GM18873 (cell line): ENCODE measurements around the gene SCAP.

Experiments used
- ATAC-seq: cut with Tn5 transposase; IDR thresholded peaks from one replicate; pipeline ENCODE4 v1.9.1; 2021; ENCODE audit warnings: mild to moderate bottlenecking, moderate library complexity, moderate number of reproducible peaks; ENCODE audit not compliant: unreplicated experiment, low FRiP score

Gene SCAP

GRCh38 chr3:47404955-47405790 lies 70.6 kb downstream of the SCAP start:
- ATAC-seq = no peak

GRCh38 chr3:47404431-47404876 lies 71.3 kb downstream of the SCAP start:
- no peak for ATAC-seq

GRCh38 chr3:47399531-47400270 lies 76.0 kb downstream of the SCAP start:
- no peak for ATAC-seq

- ATAC-seq = no peak
Measured at GRCh38 chr3:47399016-47399415, 76.7 kb downstream of the SCAP start.

GRCh38 chr3:47398228-47398627 lies 77.5 kb downstream of the SCAP start:
- no peak for ATAC-seq

GRCh38 chr3:47394881-47395280 lies 80.9 kb downstream of the SCAP start:
- no peak for ATAC-seq

GRCh38 chr3:47394140-47394870 lies 81.4 kb downstream of the SCAP start:
- ATAC-seq = no peak

- no peak for ATAC-seq
Measured at GRCh38 chr3:47392933-47393332, 82.8 kb downstream of the SCAP start.

- no peak for ATAC-seq
Measured at GRCh38 chr3:47385796-47386195, 89.9 kb downstream of the SCAP start.

GRCh38 chr3:47385007-47385406 lies 90.7 kb downstream of the SCAP start:
- ATAC-seq = no peak

- no peak for ATAC-seq
Measured at GRCh38 chr3:47384425-47384824, 91.3 kb downstream of the SCAP start.

GRCh38 chr3:47381317-47382157 lies 94.2 kb downstream of the SCAP start:
- ATAC-seq = peak; percentile 40

- peak; percentile 80 for ATAC-seq
Measured at GRCh38 chr3:47380601-47381316, 95.0 kb downstream of the SCAP start, which contains the start of gene PTPN23. PTPN23 (plus strand) TSS chr3:47381021; CDS start chr3:47381097, 76 bp downstream.

GRCh38 chr3:47380026-47380600 lies 95.6 kb downstream of the SCAP start:
- no peak for ATAC-seq

- ATAC-seq = no peak
Measured at GRCh38 chr3:47379411-47379899, 96.3 kb downstream of the SCAP start.

GRCh38 chr3:47378869-47379268 lies 96.9 kb downstream of the SCAP start:
- no peak for ATAC-seq

GRCh38 chr3:47377186-47377585 lies 98.6 kb downstream of the SCAP start:
- no peak for ATAC-seq

GRCh38 chr3:47376393-47376792 lies 99.3 kb downstream of the SCAP start:
- no peak for ATAC-seq

GRCh38 chr3:47374587-47374986 lies 101.2 kb downstream of the SCAP start:
- ATAC-seq = no peak
